ENCODE data around the gene GUCA1A. TPM values are rescaled to one million over a fixed set of nuclear protein-coding genes. Genes with fewer than 3 reads are reported as not detected.

Gene GUCA1A
- total RNA-seq, 1 experiment from 2014 or later, result not detected

GRCh38 chr6:42156638-42157037 lies 16.5 kb upstream of the GUCA1A start:
- Mint-ChIP-seq H3K27me3 (ENCODE audit: insufficient read depth, unreplicated experiment) (no peaks in the 10 kb centered on the region), H3K27ac (ENCODE audit: unreplicated experiment) (no peak overlapping the region), H3K9me3 (ENCODE audit: unreplicated experiment) (no peaks in the 10 kb centered on the region), H3K4me3 (ENCODE audit: unreplicated experiment) (no peak overlapping the region), H3K4me1 (ENCODE audit: low read depth, unreplicated experiment) (no peaks in the 10 kb centered on the region), H3K36me3 (ENCODE audit: insufficient read depth, unreplicated experiment) (no peaks in the 10 kb centered on the region)
- DNase-seq, result no peak
- ChIA-PET POLR2A (interaction anchor here (0.5 to 0.7 kb wide), 4 partner anchors 9 to 449 kb away, joined by 4 to 12 read pairs (median 4); no protein-coding TSS in a partner anchor), CTCF (no interaction called here)
- no TSS peak for BruUV-seq (replicated peaks)
- no peak for TF ChIP-seq CTCF (IDR thresholded peaks at IDR 0.05; ENCODE audit: insufficient read depth in 1 of 2, low read depth in 1 of 2, low read length in 1 of 2, severe bottlenecking in 1 of 2, unreplicated experiment in 1 of 2)
- Histone ChIP-seq H3K4me3 (ENCODE audit: low read depth, low read length) (no peak overlapping the region), H3K9me3 (no peaks in the 10 kb centered on the region), H3K4me1 (peaks cover 10% of the 10 kb centered on the region), H3K36me3 (ENCODE audit: control insufficient read depth, insufficient read depth, low read length) (no peaks in the 10 kb centered on the region), H3K27me3 (replicated peaks; ENCODE audit: control insufficient read depth, insufficient read depth, low read length) (no peaks in the 10 kb centered on the region)
- intact Hi-C loops (cut with micrococcal nuclease; ENCODE audit: unreplicated experiment), result no loop called here

- no peak for TF ChIP-seq CTCF (IDR thresholded peaks at IDR 0.05; ENCODE audit: insufficient read depth in 1 of 2, low read depth in 1 of 2, low read length in 1 of 2, severe bottlenecking in 1 of 2, unreplicated experiment in 1 of 2)
- intact Hi-C loops (cut with micrococcal nuclease; ENCODE audit: unreplicated experiment), result no loop called here
Observed at GRCh38 chr6:42158011-42158410, 15.2 kb upstream of the GUCA1A start.

GRCh38 chr6:42158631-42159030 lies 14.5 kb upstream of the GUCA1A start:
- Histone ChIP-seq H3K36me3 (ENCODE audit: control insufficient read depth, insufficient read depth, low read length) (no peaks in the 10 kb centered on the region), H3K4me1 (0 out of 2 replicates have a peak, but pooled peaks cover 6% of the 10 kb centered on the region), H3K9me3 (no peaks in the 10 kb centered on the region), H3K27me3 (replicated peaks; ENCODE audit: control insufficient read depth, insufficient read depth, low read length) (no peaks in the 10 kb centered on the region), H3K4me3 (ENCODE audit: low read depth, low read length) (no peak overlapping the region)
- Mint-ChIP-seq H3K4me1 (ENCODE audit: low read depth, unreplicated experiment) (no peaks in the 10 kb centered on the region), H3K4me3 (ENCODE audit: unreplicated experiment) (no peak overlapping the region), H3K36me3 (ENCODE audit: insufficient read depth, unreplicated experiment) (no peaks in the 10 kb centered on the region), H3K9me3 (ENCODE audit: unreplicated experiment) (no peaks in the 10 kb centered on the region), H3K27me3 (ENCODE audit: insufficient read depth, unreplicated experiment) (no peaks in the 10 kb centered on the region), H3K27ac (ENCODE audit: unreplicated experiment) (no peak overlapping the region)
- TF ChIP-seq CTCF (IDR thresholded peaks at IDR 0.05; ENCODE audit: insufficient read depth in 1 of 2, low read depth in 1 of 2, low read length in 1 of 2, severe bottlenecking in 1 of 2, unreplicated experiment in 1 of 2), result no peak
- BruUV-seq (replicated peaks), result no TSS peak
- POLR2A ChIA-PET, result no interaction called here
- intact Hi-C loops (cut with micrococcal nuclease; ENCODE audit: unreplicated experiment), result no loop called here
- DNase-seq, result no peak
- CTCF ChIA-PET, result no interaction called here

More at GRCh38 chr6:42158011-42158410, 15.2 kb upstream of the GUCA1A start:
- Mint-ChIP-seq H3K9me3 (ENCODE audit: unreplicated experiment) (no peaks in the 10 kb centered on the region), H3K27me3 (ENCODE audit: insufficient read depth, unreplicated experiment) (no peaks in the 10 kb centered on the region), H3K4me3 (ENCODE audit: unreplicated experiment) (no peak overlapping the region), H3K4me1 (ENCODE audit: low read depth, unreplicated experiment) (no peaks in the 10 kb centered on the region), H3K27ac (ENCODE audit: unreplicated experiment) (no peak overlapping the region), H3K36me3 (ENCODE audit: insufficient read depth, unreplicated experiment) (no peaks in the 10 kb centered on the region)
- Histone ChIP-seq H3K4me3 (ENCODE audit: low read depth, low read length) (no peak overlapping the region), H3K9me3 (no peaks in the 10 kb centered on the region), H3K36me3 (ENCODE audit: control insufficient read depth, insufficient read depth, low read length) (no peaks in the 10 kb centered on the region), H3K27me3 (replicated peaks; ENCODE audit: control insufficient read depth, insufficient read depth, low read length) (no peaks in the 10 kb centered on the region), H3K4me1 (0 out of 2 replicates have a peak, but pooled peaks cover 6% of the 10 kb centered on the region)
- DNase-seq, result no peak
- ChIA-PET CTCF (no interaction called here), POLR2A (no interaction called here)
- no TSS peak for BruUV-seq (replicated peaks)

Data from Caco-2 (cell line).